H1 (cell line): Measurements from ENCODE around the gene RPL38. TPM values are rescaled to one million over a fixed set of nuclear protein-coding genes. Genes with fewer than 3 reads are reported as not detected.
A peak's percentile ranks its signal among the peaks of the same experiment; 100 is the strongest.

ENCODE experiments used
- CTCF ChIA-PET: fragments of 300-600 bp; sonication (Branson Sonifier 250); formaldehyde crosslinking; loops from one replicate; lab custom pipeline; 2021; ENCODE audit not compliant: partially characterized antibody; lab: Charles Lee
- POLR2A ChIA-PET: fragments of 300-600 bp; sonication (Branson Sonifier 250); formaldehyde crosslinking; loops from one replicate; lab custom pipeline; 2021; ENCODE audit warnings: inconsistent platforms; ENCODE audit not compliant: partially characterized antibody; lab: Charles Lee
- DNase-seq, 2 experiments: peaks; one replicate each; pipeline versions ENCODE4 v3.0.0 to v3.0.0-alpha.2; 2010 to 2022; ENCODE audit warnings: low spot score in 2 of 2, low read depth in 1 of 2, mixed read lengths in 1 of 2
- FAIRE-seq: peaks from 2 replicates; lab custom pipeline; 2011; peaks lifted over from hg19 to GRCh38; lab: Jason Lieb, UNC
- H2AFZ ChIP-seq: 2 replicates; pipeline ENCODE4 v1.8.1; 2012; ENCODE audit warnings: low read length, inconsistent platforms
- H2AK5ac ChIP-seq: 2 replicates; pipeline ENCODE4 v1.6.1; 2013; ENCODE audit warnings: low read depth, low read length
- H2BK120ac ChIP-seq: replicated peaks from 2 replicates; pipeline ENCODE3; 2013; ENCODE audit warnings: low read depth, low read length, inconsistent platforms
- H2BK12ac ChIP-seq: 2 replicates; pipeline ENCODE4 v1.6.1; 2013; ENCODE audit warnings: low read depth, low read length
- H2BK15ac ChIP-seq: 2 replicates; pipeline ENCODE4 v1.6.1; 2013; ENCODE audit warnings: low read length
- H2BK20ac ChIP-seq: 2 replicates; pipeline ENCODE4 v1.6.1; 2013; ENCODE audit warnings: low read length
- H2BK5ac ChIP-seq: 2 replicates; pipeline ENCODE4 v1.6.1; 2013; ENCODE audit warnings: low read depth, low read length
- H3K14ac ChIP-seq: 2 replicates; pipeline ENCODE4 v1.6.1; 2013; ENCODE audit warnings: inconsistent platforms; ENCODE audit not compliant: insufficient read length
- H3K18ac ChIP-seq: 2 replicates; pipeline ENCODE4 v1.6.1; 2013; ENCODE audit warnings: low read length; ENCODE audit errors: extremely low read depth
- H3K23ac ChIP-seq: 2 replicates; pipeline ENCODE4 v1.6.1; 2013; ENCODE audit warnings: inconsistent platforms; ENCODE audit not compliant: insufficient read length
- H3K23me2 ChIP-seq: 2 replicates; pipeline ENCODE4 v1.6.1; 2013; ENCODE audit warnings: low read depth, low read length
- H3K27ac ChIP-seq: 2 replicates; pipeline ENCODE4 v1.6.1; 2011; ENCODE audit warnings: low read depth, low read length, inconsistent platforms
- H3K27me3 ChIP-seq, 4 experiments: replicated peaks in 1 of 4; 1 replicate in 1 of 4; 2 replicates in 3 of 4; pipeline versions ENCODE4 v1.6.1 to v1.8.1; 2011 to 2013; ENCODE audit warnings: low read length in 3 of 4, mild to moderate bottlenecking in 3 of 4, inconsistent platforms in 2 of 4, mixed read lengths in 2 of 4, moderate library complexity in 1 of 4; ENCODE audit not compliant: control insufficient read depth in 3 of 4, insufficient read depth in 3 of 4; ENCODE audit errors: extremely low read depth in 1 of 4
- H3K36me3 ChIP-seq, 4 experiments: 2 replicates each; pipeline versions ENCODE4 v1.6.1 to v1.8.1; 2011 to 2013; ENCODE audit warnings: mild to moderate bottlenecking in 4 of 4, low read length in 3 of 4, moderate library complexity in 2 of 4, control low read depth in 1 of 4, inconsistent platforms in 1 of 4; ENCODE audit not compliant: insufficient read depth in 4 of 4, control insufficient read depth in 2 of 4
- H3K4ac ChIP-seq: replicated peaks from 2 replicates; pipeline ENCODE3; 2013; ENCODE audit warnings: low read length, low read depth, mixed read lengths, inconsistent platforms; ENCODE audit not compliant: insufficient read length
- H3K4me1 ChIP-seq, 4 experiments: replicated peaks in 1 of 4; 1 replicate in 1 of 4; 2 replicates in 3 of 4; pipeline versions ENCODE4 v1.6.1 to v1.8.1; 2011 to 2013; ENCODE audit warnings: low read length in 3 of 4, inconsistent platforms in 2 of 4, mixed read lengths in 1 of 4; ENCODE audit not compliant: insufficient read depth in 4 of 4, control insufficient read depth in 3 of 4
- H3K4me2 ChIP-seq, 2 experiments: 2 replicates each; pipeline versions ENCODE4 v1.6.1 to v1.8.1; 2011 to 2013; ENCODE audit warnings: low read depth in 2 of 2, low read length in 2 of 2, control low read depth in 1 of 2, inconsistent platforms in 1 of 2, mild to moderate bottlenecking in 1 of 2; ENCODE audit not compliant: insufficient read depth in 1 of 2
- H3K4me3 ChIP-seq, 4 experiments: fragments of 200-600, 300-600 bp in 1 of 4; sonication (generic), shearing (Covaris generic), sonication (Bioruptor Twin) in 1 of 4; 2 replicates each; pipeline versions ENCODE4 v1.5.1 to v1.8.1; 2011 to 2016; ENCODE audit warnings: low read length in 4 of 4, low read depth in 3 of 4, control low read depth in 2 of 4, inconsistent platforms in 2 of 4, mild to moderate bottlenecking in 2 of 4, mixed read lengths in 1 of 4, moderate library complexity in 1 of 4; ENCODE audit not compliant: insufficient read depth in 2 of 4; ENCODE audit errors: extremely low read depth in 1 of 4
- H3K56ac ChIP-seq: replicated peaks from 2 replicates; pipeline ENCODE3; 2013; ENCODE audit warnings: low read depth, mild to moderate bottlenecking, mixed read lengths, low read length, inconsistent platforms; ENCODE audit not compliant: insufficient read length
- H3K79me1 ChIP-seq: 2 replicates; pipeline ENCODE4 v1.6.1; 2013; ENCODE audit warnings: low read depth, low read length, control low read depth
- H3K79me2 ChIP-seq, 2 experiments: 2 replicates each; pipeline versions ENCODE4 v1.6.1 to v1.8.1; 2012 to 2013; ENCODE audit warnings: low read length in 2 of 2, mild to moderate bottlenecking in 2 of 2, inconsistent platforms in 1 of 2; ENCODE audit not compliant: insufficient read depth in 2 of 2, control insufficient read depth in 1 of 2
- H3K9ac ChIP-seq, 4 experiments: replicated peaks in 1 of 4; 1 replicate in 1 of 4; 2 replicates in 3 of 4; pipeline versions ENCODE4 v1.6.1 to v1.8.1; 2011 to 2013; ENCODE audit warnings: low read depth in 3 of 4, low read length in 3 of 4, control low read depth in 2 of 4, mild to moderate bottlenecking in 2 of 4, moderate library complexity in 2 of 4, inconsistent platforms in 1 of 4; ENCODE audit errors: extremely low read depth in 1 of 4
- H3K9me3 ChIP-seq, 2 experiments: 2 replicates each; pipeline versions ENCODE4 v1.6.1 to v1.8.1; 2012 to 2013; ENCODE audit warnings: mild to moderate bottlenecking in 2 of 2, moderate library complexity in 2 of 2, control low read depth in 1 of 2, inconsistent platforms in 1 of 2, low read depth in 1 of 2, low read length in 1 of 2, mixed read lengths in 1 of 2; ENCODE audit not compliant: insufficient read depth in 2 of 2
- H4K20me1 ChIP-seq, 2 experiments: replicated peaks in 1 of 2; 2 replicates each; pipeline versions ENCODE3 to v1.8.1; 2011 to 2013; ENCODE audit warnings: inconsistent platforms in 2 of 2, low read length in 2 of 2, mild to moderate bottlenecking in 1 of 2; ENCODE audit not compliant: insufficient read depth in 2 of 2, control insufficient read depth in 1 of 2
- H4K5ac ChIP-seq: 2 replicates; pipeline ENCODE4 v1.6.1; 2013; ENCODE audit warnings: low read length, low read depth, mixed read lengths, inconsistent platforms; ENCODE audit not compliant: insufficient read length
- H4K8ac ChIP-seq: 2 replicates; pipeline ENCODE4 v1.8.0; 2013; ENCODE audit warnings: mild to moderate bottlenecking, moderate library complexity, low read length, inconsistent platforms; ENCODE audit not compliant: insufficient read depth; ENCODE audit errors: extremely low read depth
- H4K91ac ChIP-seq: replicated peaks from 2 replicates; pipeline ENCODE3; 2013; ENCODE audit warnings: low read length, mixed read lengths, inconsistent platforms; ENCODE audit not compliant: insufficient read length
- KDM5A ChIP-seq: fragments of 200-600 bp; IDR thresholded peaks from 2 replicates; pipeline ENCODE4 v1.7.1; 2012; ENCODE audit warnings: mild to moderate bottlenecking, low read length, inconsistent platforms, mixed read lengths
- WGBS, 2 experiments: shearing (Covaris generic) in 1 of 2; methylation state at CpG; one replicate each; pipeline versions ENCODE4 v1.1.6 to v1.1.7; 2013 to 2015; ENCODE audit warnings: low lambda C conversion rate in 2 of 2, mixed read lengths in 2 of 2, inconsistent platforms in 1 of 2, low coverage in 1 of 2, missing lambda C conversion rate in 1 of 2; ENCODE audit not compliant: insufficient replicate concordance in 2 of 2, insufficient coverage in 1 of 2, insufficient read length in 1 of 2; ENCODE audit errors: extremely low coverage in 1 of 2, missing lambda C conversion rate in 1 of 2; 5-methylcytosine and 5-hydroxymethylcytosine counted together
- polyA plus RNA-seq, 7 experiments: library from polyadenylated mRNA; depleted of rRNA in 3 of 7; stranded (reverse) in 5 of 7; unstranded in 2 of 7; fragments of >200 nt in 5 of 7; fragments of 200-250 nt in 2 of 7; gene quantifications; 1 replicate in 5 of 7; 2 replicates in 1 of 7; 4 replicates in 1 of 7; pipeline versions ENCODE4 v1.2.1 to v1.2.3, GENCODE V29; 2011 to 2013; ENCODE audit warnings: missing spikeins in 2 of 7, mixed read lengths in 2 of 7
- total RNA-seq: library from RNA; stranded (reverse); fragmentation: NEBNext Ultra II Directional; extraction: Animal tissue kit (Norgen Biotek cat#: 25700); gene quantifications from 2 replicates; pipeline ENCODE4 v1.2.1, GENCODE V29; 2021
- TF ChIP-seq, protein P1 (sequence below): IDR thresholded peaks from 2 replicates; pipeline ENCODE4 v1.6.1; 2011; ENCODE audit warnings: low read depth, mild to moderate bottlenecking, low read length; ENCODE audit not compliant: insufficient read depth

The RPL38 gene
- total and polyA plus RNA-seq, 2 of the 8 experiments (the other 6 are each of a cell fraction or from before 2014, with no cell fraction given) = 412 to 1,195 TPM

DNA sequence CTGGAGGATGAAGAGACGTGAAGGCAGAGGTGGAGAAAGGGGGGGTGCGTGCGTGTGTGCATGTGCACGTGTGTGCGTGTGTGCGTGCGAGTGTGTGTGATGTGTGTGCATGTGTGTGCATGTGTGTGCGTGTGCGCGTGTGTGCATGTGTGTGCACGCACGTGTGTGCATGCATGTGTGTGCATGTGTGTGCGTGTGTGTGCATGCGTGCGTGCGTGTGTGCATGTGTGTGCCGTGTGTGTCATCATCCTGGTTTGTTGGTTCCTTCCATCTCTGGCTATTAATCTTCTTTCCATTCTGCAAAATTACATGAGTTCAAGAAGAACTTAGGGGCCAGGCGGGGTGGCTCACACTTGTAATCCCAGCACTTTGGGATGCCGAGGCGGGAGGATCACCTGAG, 17.0 kb upstream of the RPL38 start:
- H3K56ac ChIP-seq = no peak overlapping the region

More for the DNA sequence above, 17.0 kb upstream of the RPL38 start:
- Histone ChIP-seq H3K23me2 (no peaks in the 10 kb centered on the region; the same call in 1 of the 2 replicates), H3K27me3 (no peaks in the 10 kb centered on the region), H3K23ac (no peak overlapping the region), H3K79me2 (no peaks in the 10 kb centered on the region), H3K9me3 (no peaks in the 10 kb centered on the region), H2BK12ac (no peak overlapping the region), H4K20me1 (peaks cover 0 to 2% of the 10 kb centered on the region in 2 experiments), H3K36me3 (no peaks in the 10 kb centered on the region), H2BK120ac (no peak overlapping the region), H2BK15ac (0 out of 2 replicates have a peak overlapping the region, but pooled peaks have one; percentile 25), H2AFZ (no peak overlapping the region), H2BK5ac (no peak overlapping the region)
- no peak for FAIRE-seq
- 94% methylated on average over 20 of the region's 20 CpGs; no CpG with 5 or more reads in 1 of the 2 experiments for WGBS, 2 experiments
- TF ChIP-seq, protein P1, sequence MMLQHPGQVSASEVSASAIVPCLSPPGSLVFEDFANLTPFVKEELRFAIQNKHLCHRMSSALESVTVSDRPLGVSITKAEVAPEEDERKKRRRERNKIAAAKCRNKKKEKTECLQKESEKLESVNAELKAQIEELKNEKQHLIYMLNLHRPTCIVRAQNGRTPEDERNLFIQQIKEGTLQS = no peak
- TF ChIP-seq KDM5A = no peak
- TF ChIP-seq, all 59 proteins: peak for 0
- no peak overlapping the region for H3K4me3 ChIP-seq
- H3K27ac ChIP-seq = no peak overlapping the region
- H3K18ac ChIP-seq = no peak overlapping the region
- no peak overlapping the region for H3K4ac ChIP-seq
- no peak overlapping the region for H3K14ac ChIP-seq
- ChIA-PET POLR2A (interaction anchor here (2.1 kb wide), 1 partner anchor 18 kb away, joined by 14 read pairs; the partner anchor contains the start of gene RPL38), CTCF (interaction anchor here (1.1 to 3.6 kb wide), 4 partner anchors 10 to 101 kb away, joined by 4 to 15 read pairs (median 10); no protein-coding TSS in a partner anchor)
- H3K79me1 ChIP-seq = no peaks in the 10 kb centered on the region
- H2BK20ac ChIP-seq = no peak overlapping the region
- DNase-seq = no peak
- no peak overlapping the region for H4K5ac ChIP-seq
- H3K4me2 ChIP-seq = no peak overlapping the region
- no peak overlapping the region for H3K9ac ChIP-seq
- H4K8ac ChIP-seq = no peak overlapping the region
- H2AK5ac ChIP-seq = no peak overlapping the region
- no peak overlapping the region for H4K91ac ChIP-seq
- peaks cover 0 to 4% (median 0%) of the 10 kb centered on the region in 4 experiments; a peak in 1 of 7 replicates for H3K4me1 ChIP-seq
